Endodermal cell (in vitro differentiated cells): ENCODE measurements around the gene SGPP1. TPM values are rescaled to one million over a fixed set of nuclear protein-coding genes. Genes with fewer than 3 reads are reported as not detected.

Experiments used
- DNase-seq: peaks from one replicate; pipeline ENCODE4 v3.0.0-alpha.2; 2017
- H3K27ac ChIP-seq: 2 replicates; pipeline ENCODE4 v1.5.1; 2013; ENCODE audit warnings: mild to moderate bottlenecking, low read depth, low read length, moderate library complexity
- H3K27me3 ChIP-seq: 2 replicates; pipeline ENCODE4 v1.6.1; 2013; ENCODE audit warnings: mild to moderate bottlenecking, low read length, moderate library complexity; ENCODE audit not compliant: insufficient read depth, control insufficient read depth, poor library complexity, severe bottlenecking
- H3K36me3 ChIP-seq: 2 replicates; pipeline ENCODE4 v1.7.0; 2013; ENCODE audit warnings: mild to moderate bottlenecking, low read length, moderate library complexity; ENCODE audit not compliant: control insufficient read depth, insufficient read depth
- H3K4me1 ChIP-seq: one replicate; pipeline ENCODE4 v1.7.0; 2013; ENCODE audit warnings: low read length; ENCODE audit not compliant: control insufficient read depth, insufficient read depth
- H3K4me3 ChIP-seq: 2 replicates; pipeline ENCODE4 v1.5.1; 2013; ENCODE audit warnings: mild to moderate bottlenecking, low read length, moderate library complexity
- H3K9ac ChIP-seq: 2 replicates; pipeline ENCODE4 v1.6.1; 2013; ENCODE audit warnings: mild to moderate bottlenecking, low read length, moderate library complexity; ENCODE audit not compliant: poor library complexity, severe bottlenecking; ENCODE audit errors: extremely low read depth
- H3K9me3 ChIP-seq: 2 replicates; pipeline ENCODE4 v1.6.1; 2013; ENCODE audit warnings: mild to moderate bottlenecking, low read length, moderate library complexity; ENCODE audit not compliant: control insufficient read depth
- H3K27ac Mint-ChIP-seq: 2 replicates; pipeline ENCODE4 v1.8.0; 2020; ENCODE audit warnings: mixed read lengths
- H3K27me3 Mint-ChIP-seq: 2 replicates; pipeline ENCODE4 v1.8.0; 2021; ENCODE audit warnings: mild to moderate bottlenecking, mixed read lengths; ENCODE audit not compliant: insufficient read depth
- H3K36me3 Mint-ChIP-seq: 2 replicates; pipeline ENCODE4 v1.8.0; 2020; ENCODE audit warnings: low read depth, mixed read lengths
- H3K4me1 Mint-ChIP-seq: 2 replicates; pipeline ENCODE4 v1.8.0; 2020; ENCODE audit warnings: mixed read lengths
- H3K4me3 Mint-ChIP-seq: 2 replicates; pipeline ENCODE4 v1.8.0; 2020; ENCODE audit warnings: mild to moderate bottlenecking, moderate library complexity, mixed read lengths
- H3K9me3 Mint-ChIP-seq: 2 replicates; pipeline ENCODE4 v1.8.0; 2020; ENCODE audit warnings: mild to moderate bottlenecking, mixed read lengths
- WGBS, 2 experiments: methylation state at CpG; one replicate each; pipeline versions ENCODE4 v1.1.5 to v1.1.7; 2013; ENCODE audit warnings: missing lambda C conversion rate in 2 of 2, mixed read lengths in 1 of 2; ENCODE audit not compliant: insufficient coverage in 1 of 2, insufficient read length in 1 of 2; 5-methylcytosine and 5-hydroxymethylcytosine counted together
- total RNA-seq, 2 donors: library from RNA; stranded (reverse); fragmentation: NEBNext Ultra II Directional in 1 of 2; extraction: Animal tissue kit (Norgen Biotek cat#: 25700) in 1 of 2; gene quantifications; 2 replicates in 1 of 2; 3 replicates in 1 of 2; pipeline ENCODE4 v1.2.1, GENCODE V29; 2021
- TF ChIP-seq, protein P1 (sequence below): fragments of 200-600 bp; sonication (generic); conservative IDR thresholded peaks from 2 replicates; pipeline ENCODE4 v1.5.0; 2021; ENCODE audit warnings: antibody characterized with exemption, mild to moderate bottlenecking

The SGPP1 gene
- total RNA-seq, 2 donors from 2014 or later, result 15.5 to 18.4 TPM

DNA sequence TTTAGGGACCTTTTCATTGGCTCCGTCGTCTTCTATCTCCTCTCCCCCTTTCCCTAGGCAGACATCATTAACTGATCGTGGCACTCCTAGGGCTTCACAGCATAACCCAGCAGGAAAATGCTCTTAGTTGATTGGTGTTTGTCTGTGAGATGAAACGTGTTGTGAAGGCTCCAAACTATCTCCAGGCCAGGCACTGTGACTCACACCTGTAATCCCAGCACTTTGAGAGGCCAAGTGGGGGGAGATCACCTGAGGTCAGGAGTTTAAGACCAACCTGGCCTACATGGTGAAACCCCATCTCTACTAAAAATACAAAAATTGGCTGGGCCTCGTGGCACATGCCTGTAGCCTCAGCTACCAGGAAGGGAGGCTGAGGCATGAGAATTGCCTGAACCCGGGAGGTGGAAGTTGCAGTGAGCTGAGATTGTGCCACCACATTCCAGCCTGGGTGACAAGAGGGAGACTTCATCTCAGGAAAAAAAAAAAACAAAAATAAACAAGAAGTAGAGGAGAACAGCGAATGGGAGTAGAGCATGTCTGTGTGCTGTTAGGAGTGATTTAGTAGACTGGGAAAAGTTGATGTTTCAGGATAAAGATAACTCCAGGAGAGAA, 53.9 kb downstream of the SGPP1 start:
- H3K9me3 ChIP-seq, result no peaks in the 10 kb centered on the region
- H3K9ac ChIP-seq, result no peak overlapping the region
- Mint-ChIP-seq H3K27ac (peak overlapping the region; percentile 29), H3K9me3 (no peaks in the 10 kb centered on the region), H3K4me1 (peaks cover 17% of the 10 kb centered on the region), H3K36me3 (no peaks in the 10 kb centered on the region), H3K27me3 (no peaks in the 10 kb centered on the region), H3K4me3 (no peak overlapping the region)
- DNase-seq, result no peak
- TF ChIP-seq, protein P1, sequence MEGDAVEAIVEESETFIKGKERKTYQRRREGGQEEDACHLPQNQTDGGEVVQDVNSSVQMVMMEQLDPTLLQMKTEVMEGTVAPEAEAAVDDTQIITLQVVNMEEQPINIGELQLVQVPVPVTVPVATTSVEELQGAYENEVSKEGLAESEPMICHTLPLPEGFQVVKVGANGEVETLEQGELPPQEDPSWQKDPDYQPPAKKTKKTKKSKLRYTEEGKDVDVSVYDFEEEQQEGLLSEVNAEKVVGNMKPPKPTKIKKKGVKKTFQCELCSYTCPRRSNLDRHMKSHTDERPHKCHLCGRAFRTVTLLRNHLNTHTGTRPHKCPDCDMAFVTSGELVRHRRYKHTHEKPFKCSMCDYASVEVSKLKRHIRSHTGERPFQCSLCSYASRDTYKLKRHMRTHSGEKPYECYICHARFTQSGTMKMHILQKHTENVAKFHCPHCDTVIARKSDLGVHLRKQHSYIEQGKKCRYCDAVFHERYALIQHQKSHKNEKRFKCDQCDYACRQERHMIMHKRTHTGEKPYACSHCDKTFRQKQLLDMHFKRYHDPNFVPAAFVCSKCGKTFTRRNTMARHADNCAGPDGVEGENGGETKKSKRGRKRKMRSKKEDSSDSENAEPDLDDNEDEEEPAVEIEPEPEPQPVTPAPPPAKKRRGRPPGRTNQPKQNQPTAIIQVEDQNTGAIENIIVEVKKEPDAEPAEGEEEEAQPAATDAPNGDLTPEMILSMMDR, result no peak
- H3K4me1 ChIP-seq, result no peaks in the 10 kb centered on the region
- WGBS, 2 experiments, result 70 to 100% methylated on average over 1 to 7 of the region's 7 CpGs
- no peak overlapping the region for H3K4me3 ChIP-seq
- no peak overlapping the region for H3K27ac ChIP-seq
- H3K27me3 ChIP-seq, result no peaks in the 10 kb centered on the region
- no peaks in the 10 kb centered on the region for H3K36me3 ChIP-seq

DNA sequence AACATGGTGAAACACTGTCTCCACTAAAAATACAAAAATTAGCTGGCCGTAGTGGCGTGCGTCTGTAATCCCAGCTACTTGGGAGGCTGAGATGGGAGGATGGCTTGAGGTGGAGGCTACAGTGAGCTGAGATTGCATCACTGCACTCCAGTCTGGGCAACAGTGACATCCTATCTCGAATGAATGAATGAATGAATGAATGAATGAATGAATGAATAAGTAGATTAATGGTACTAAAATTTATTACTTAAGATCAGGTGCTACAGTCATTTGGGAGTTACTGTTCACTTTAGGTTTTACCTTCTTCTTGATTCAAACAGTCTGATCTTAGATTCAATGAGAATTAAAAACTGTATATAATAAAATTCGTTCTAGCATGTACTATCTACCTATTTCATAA, 54.6 kb downstream of the SGPP1 start:
- Histone ChIP-seq H3K4me3 (no peak overlapping the region), H3K4me1 (no peaks in the 10 kb centered on the region), H3K9me3 (no peaks in the 10 kb centered on the region), H3K27me3 (no peaks in the 10 kb centered on the region), H3K9ac (no peak overlapping the region), H3K36me3 (no peaks in the 10 kb centered on the region), H3K27ac (no peak overlapping the region)
- H3K27ac Mint-ChIP-seq, result no peak overlapping the region
- 88 to 94% methylated on average over 5 of the region's 5 CpGs for WGBS, 2 experiments
- TF ChIP-seq, protein P1, result no peak
- no peaks in the 10 kb centered on the region for H3K27me3 Mint-ChIP-seq
- H3K36me3 Mint-ChIP-seq, result no peaks in the 10 kb centered on the region
- H3K4me1 Mint-ChIP-seq, result peaks cover 17% of the 10 kb centered on the region
- no peaks in the 10 kb centered on the region for H3K9me3 Mint-ChIP-seq
- no peak overlapping the region for H3K4me3 Mint-ChIP-seq
- no peak for DNase-seq

DNA sequence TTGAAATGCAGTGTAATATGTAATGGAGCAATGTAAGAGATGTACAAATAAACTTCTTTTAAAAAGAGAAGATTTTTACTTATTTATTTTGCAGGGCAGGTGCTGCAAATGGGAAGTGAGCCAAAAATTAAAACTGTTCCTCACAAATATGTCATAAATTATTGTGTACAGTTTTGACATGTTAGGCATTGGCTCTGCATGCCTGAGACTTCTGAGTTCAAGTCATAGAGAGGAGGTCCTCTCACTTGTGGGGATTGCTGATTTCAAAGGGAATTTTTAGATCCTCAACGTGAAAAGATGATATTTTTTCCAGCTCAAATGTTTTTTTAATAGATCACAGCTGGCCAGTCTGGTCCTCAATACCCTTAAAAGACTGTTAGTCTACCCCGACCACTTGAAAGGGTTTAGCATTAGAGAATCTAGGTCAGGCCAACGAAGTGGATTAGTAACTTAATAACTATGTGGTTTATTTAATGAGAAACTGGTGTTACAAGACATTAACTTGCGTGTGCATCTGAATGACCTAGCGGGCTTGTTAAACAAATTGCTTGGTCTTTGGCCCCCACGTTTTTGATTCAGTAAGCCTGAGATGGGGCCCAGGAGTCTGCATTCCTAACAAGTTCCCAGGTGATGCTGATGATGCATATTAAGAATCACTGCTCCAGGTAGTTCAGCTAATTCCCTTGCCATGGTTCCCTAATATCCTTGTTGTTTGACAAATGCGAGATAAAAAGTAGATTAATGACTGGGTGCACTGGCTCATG, 55.3 kb downstream of the SGPP1 start:
- no peak overlapping the region for H3K27ac Mint-ChIP-seq
- H3K9me3 Mint-ChIP-seq, result no peaks in the 10 kb centered on the region
- no peaks in the 10 kb centered on the region for H3K27me3 ChIP-seq
- H3K4me3 Mint-ChIP-seq, result no peak overlapping the region
- DNase-seq, result no peak
- H3K4me1 ChIP-seq, result no peaks in the 10 kb centered on the region
- no peaks in the 10 kb centered on the region for H3K36me3 ChIP-seq
- no peak overlapping the region for H3K9ac ChIP-seq
- no peak overlapping the region for H3K4me3 ChIP-seq
- H3K27me3 Mint-ChIP-seq, result no peaks in the 10 kb centered on the region
- no peaks in the 10 kb centered on the region for H3K9me3 ChIP-seq
- TF ChIP-seq, protein P1, result no peak
- H3K36me3 Mint-ChIP-seq, result no peaks in the 10 kb centered on the region
- peaks cover 12% of the 10 kb centered on the region for H3K4me1 Mint-ChIP-seq
- no peak overlapping the region for H3K27ac ChIP-seq
- WGBS, 2 experiments, result 88 to 100% methylated on average over 4 to 7 of the region's 7 CpGs
